ENCODE results near the gene C1QTNF6. TPM values are rescaled to one million over a fixed set of nuclear protein-coding genes. Genes with fewer than 3 reads are reported as not detected.
A peak's percentile ranks its signal among the peaks of the same experiment; 100 is the strongest.

The C1QTNF6 gene
- total RNA-seq, 2 donors from 2014 or later = 13.8 to 14.5 TPM

GRCh38 chr22:37226514-37226913 is 38.5 kb upstream of the C1QTNF6 start:
- Mint-ChIP-seq H3K36me3 (peaks cover 34 to 70% of the 10 kb centered on the region in 2 donors), H3K27ac (peak overlapping the region; percentile 89 to 94), H3K9me3 (peaks cover 0 to 4% of the 10 kb centered on the region in 2 donors)
- ATAC-seq (no peak), DNase-seq (ENCODE audit: low spot score in 2 of 2) (peak in 1 of 2 donors; percentile 54)

DNA sequence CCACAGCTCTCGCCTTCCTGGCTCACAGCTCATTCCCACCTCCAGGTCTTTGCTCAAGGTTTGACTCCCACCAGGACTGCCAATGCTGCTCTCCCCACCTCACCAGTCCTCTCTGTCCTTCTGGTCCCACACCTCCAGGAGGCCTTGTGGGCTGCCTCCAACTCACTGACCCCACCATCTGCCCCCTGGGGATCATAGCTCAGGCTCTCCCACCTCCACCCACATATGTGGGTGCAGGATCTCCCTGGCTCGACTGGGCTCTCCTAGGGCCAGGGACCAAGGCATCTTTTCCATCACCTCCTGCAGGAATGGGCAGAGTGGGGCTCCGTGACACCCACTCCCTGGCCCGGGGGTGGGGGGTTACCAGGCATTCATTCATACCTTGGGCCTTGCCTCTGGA is 38.0 kb upstream of the C1QTNF6 start:
- ATAC-seq (no peak), DNase-seq (ENCODE audit: low spot score in 2 of 2) (no peak)
- peaks cover 38 to 74% of the 10 kb centered on the region in 2 donors for H3K36me3 Mint-ChIP-seq
- H3K27ac Mint-ChIP-seq = peak overlapping the region; percentile 89 to 94
- H3K9me3 Mint-ChIP-seq = peaks cover 0 to 6% of the 10 kb centered on the region in 2 donors

DNA sequence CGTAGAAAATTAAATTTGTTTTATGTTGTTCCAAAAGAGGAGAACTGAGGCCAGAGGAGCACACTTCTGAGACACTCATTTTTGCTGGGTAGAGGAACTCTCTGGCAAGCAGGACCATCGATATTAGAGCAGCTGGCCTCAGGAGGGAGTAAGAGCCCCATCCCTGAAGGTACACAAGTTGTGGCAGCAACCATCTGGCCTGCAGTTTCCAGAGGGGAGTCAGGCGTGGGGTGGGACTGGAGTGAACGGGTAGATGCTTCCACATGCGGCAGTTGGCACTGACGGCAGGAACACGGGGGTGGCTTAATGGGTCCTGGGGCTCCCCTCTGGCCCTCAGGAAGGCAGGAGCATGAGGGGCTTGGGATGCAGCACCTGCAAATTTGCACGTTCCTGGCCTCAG is 37.4 kb upstream of the C1QTNF6 start:
- DNase-seq (ENCODE audit: low spot score in 2 of 2) (no peak), ATAC-seq (no peak)
- Mint-ChIP-seq H3K27ac (peak overlapping the region; percentile 74 to 94), H3K9me3 (peaks cover 5 to 6% of the 10 kb centered on the region in 2 donors), H3K36me3 (peaks cover 43 to 81% of the 10 kb centered on the region in 2 donors)

GRCh38 chr22:37224757-37225420 is 36.8 kb upstream of the C1QTNF6 start:
- Mint-ChIP-seq H3K9me3 (peaks cover 5 to 6% of the 10 kb centered on the region in 2 donors), H3K27ac (peak overlapping the region; percentile 94 to 98), H3K36me3 (peaks cover 45 to 84% of the 10 kb centered on the region in 2 donors)
- DNase-seq (ENCODE audit: low spot score in 2 of 2) (no peak), ATAC-seq (no peak)

DNA sequence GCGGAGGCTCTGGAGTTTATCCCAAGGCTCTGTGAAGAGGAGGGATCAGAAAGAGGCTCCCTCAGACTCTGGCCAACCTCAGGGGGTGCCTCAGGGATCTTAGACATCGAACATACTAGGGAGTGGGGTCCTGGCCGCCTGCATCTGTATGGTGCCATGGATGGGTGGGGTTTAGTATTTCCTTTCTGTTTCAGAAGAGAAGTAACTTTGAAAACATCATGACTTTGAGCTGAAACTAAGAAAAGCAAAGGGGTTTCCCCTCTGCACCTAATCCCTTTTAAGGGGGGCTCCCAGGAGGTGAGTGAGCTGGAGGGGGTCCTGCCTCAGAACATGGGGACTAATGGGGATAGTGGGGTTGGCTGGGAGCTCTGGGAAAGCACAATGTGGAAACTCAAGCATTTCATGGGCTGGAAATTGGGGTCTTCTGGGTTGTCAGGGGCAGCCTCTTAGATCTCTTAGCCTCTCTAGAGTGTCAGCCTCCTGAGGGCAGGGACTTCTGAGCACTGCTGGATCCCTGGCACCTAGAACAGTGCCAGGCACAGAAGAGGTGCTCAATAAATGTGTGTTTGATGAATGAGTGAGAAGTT is 36.0 kb upstream of the C1QTNF6 start:
- Mint-ChIP-seq H3K27ac (peak overlapping the region; percentile 94 to 98), H3K36me3 (peaks cover 41 to 84% of the 10 kb centered on the region in 2 donors), H3K9me3 (peaks cover 5 to 6% of the 10 kb centered on the region in 2 donors)
- DNase-seq (ENCODE audit: low spot score in 2 of 2) = no peak
- peak; percentile 3 to 5 for ATAC-seq

DNA sequence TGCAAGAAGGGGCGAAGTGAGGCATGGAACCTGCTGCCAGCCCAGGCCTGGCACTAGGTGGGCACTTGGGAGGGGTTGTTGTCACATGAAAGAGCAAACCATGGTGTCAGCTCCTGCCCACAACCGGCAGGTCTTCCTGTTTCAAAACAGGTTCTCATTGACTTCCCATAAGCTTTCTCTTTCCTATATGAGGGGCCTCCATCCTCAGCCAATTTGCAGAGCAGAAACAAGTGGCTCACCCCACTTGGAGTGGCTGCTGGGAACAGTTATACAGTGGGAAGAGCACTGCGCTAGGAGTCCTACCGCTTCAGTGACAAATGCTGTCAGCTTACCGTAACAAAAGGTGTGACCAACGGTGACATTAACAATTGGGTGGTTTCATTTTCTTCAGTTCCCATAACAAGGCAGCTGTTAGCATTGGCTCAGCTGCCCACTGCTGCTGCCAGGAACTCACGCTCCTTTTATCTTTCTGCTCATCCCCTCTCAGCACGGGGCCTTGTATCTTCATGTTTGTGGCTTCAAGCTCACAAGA is 34.5 kb upstream of the C1QTNF6 start:
- peaks cover 5 to 11% of the 10 kb centered on the region in 2 donors for H3K9me3 Mint-ChIP-seq
- ATAC-seq = peak; percentile 58 to 60
- peak overlapping the region; percentile 94 to 98 for H3K27ac Mint-ChIP-seq
- DNase-seq (ENCODE audit: low spot score in 2 of 2) = no peak
- peaks cover 36 to 86% of the 10 kb centered on the region in 2 donors for H3K36me3 Mint-ChIP-seq

GRCh38 chr22:37221424-37222333 is 33.6 kb upstream of the C1QTNF6 start:
- H3K9me3 Mint-ChIP-seq = peaks cover 5 to 11% of the 10 kb centered on the region in 2 donors
- peak overlapping the region; percentile 94 to 98 for H3K27ac Mint-ChIP-seq
- ATAC-seq (no peak), DNase-seq (ENCODE audit: low spot score in 2 of 2) (no peak)
- peaks cover 36 to 94% of the 10 kb centered on the region in 2 donors for H3K36me3 Mint-ChIP-seq

DNA sequence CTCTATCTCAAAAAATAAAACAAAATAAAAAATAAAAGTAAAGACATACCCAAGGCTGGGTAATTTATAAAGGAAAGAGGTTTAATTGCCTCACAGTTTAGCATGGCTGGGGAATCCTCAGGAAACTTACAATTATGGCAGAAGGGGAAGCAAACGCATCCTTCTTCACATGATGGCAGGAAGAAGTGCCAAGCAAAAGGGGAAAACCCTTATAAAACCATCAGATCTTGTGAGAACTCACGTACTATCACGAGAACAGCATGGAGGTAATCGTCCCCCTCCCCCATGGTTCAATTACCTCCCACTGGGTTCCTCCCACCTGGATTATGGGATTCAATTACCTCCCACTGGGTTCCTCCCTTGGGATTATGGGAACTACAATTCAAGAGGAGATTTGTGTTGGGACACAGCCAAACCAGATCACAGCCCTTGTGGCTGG is 32.5 kb upstream of the C1QTNF6 start:
- ATAC-seq = no peak
- no peak for DNase-seq (ENCODE audit: low spot score in 2 of 2)
- Mint-ChIP-seq H3K9me3 (peaks cover 5 to 11% of the 10 kb centered on the region in 2 donors), H3K36me3 (peaks cover 36 to 88% of the 10 kb centered on the region in 2 donors), H3K27ac (peak overlapping the region; percentile 94 to 99)

- H3K27ac Mint-ChIP-seq = peak overlapping the region; percentile 94 to 99
- peaks cover 36 to 78% of the 10 kb centered on the region in 2 donors for H3K36me3 Mint-ChIP-seq
- ATAC-seq (peak; percentile 18 to 61), DNase-seq (ENCODE audit: low spot score in 2 of 2) (no peak)
- H3K9me3 Mint-ChIP-seq = peaks cover 5 to 11% of the 10 kb centered on the region in 2 donors
Measured at GRCh38 chr22:37219533-37219932, 31.5 kb upstream of the C1QTNF6 start.

GRCh38 chr22:37218771-37219411 is 30.8 kb upstream of the C1QTNF6 start:
- peak overlapping the region; percentile 94 to 99 for H3K27ac Mint-ChIP-seq
- ATAC-seq = peak; percentile 60 to 78
- H3K36me3 Mint-ChIP-seq = peaks cover 30 to 73% of the 10 kb centered on the region in 2 donors
- H3K9me3 Mint-ChIP-seq = peaks cover 5 to 11% of the 10 kb centered on the region in 2 donors
- DNase-seq (ENCODE audit: low spot score in 2 of 2) = peak in 1 of 2 donors; percentile 70

DNA sequence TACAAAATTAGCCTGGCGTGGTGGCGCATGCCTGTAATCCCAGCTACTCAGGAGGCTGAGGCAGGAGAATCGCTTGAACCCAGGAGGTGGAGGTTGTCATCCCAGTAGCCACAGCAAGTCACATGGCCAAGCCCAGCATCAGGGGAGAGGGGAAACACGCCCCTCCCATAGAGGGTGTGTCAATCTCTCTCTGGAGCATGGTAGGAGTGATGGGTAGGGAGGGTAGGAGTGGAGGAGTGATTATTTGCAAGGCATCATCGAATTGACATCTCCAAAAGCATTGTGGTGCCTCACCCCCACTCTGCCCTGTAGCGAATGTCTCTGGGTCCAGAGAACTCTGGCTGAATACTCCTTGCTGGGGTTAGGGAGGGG is 30.3 kb upstream of the C1QTNF6 start:
- Mint-ChIP-seq H3K36me3 (peaks cover 25 to 73% of the 10 kb centered on the region in 2 donors), H3K9me3 (peaks cover 5 to 11% of the 10 kb centered on the region in 2 donors), H3K27ac (peak overlapping the region; percentile 94 to 99)
- no peak for DNase-seq (ENCODE audit: low spot score in 2 of 2)
- peak in 1 of 2 donors; percentile 1 for ATAC-seq

DNA sequence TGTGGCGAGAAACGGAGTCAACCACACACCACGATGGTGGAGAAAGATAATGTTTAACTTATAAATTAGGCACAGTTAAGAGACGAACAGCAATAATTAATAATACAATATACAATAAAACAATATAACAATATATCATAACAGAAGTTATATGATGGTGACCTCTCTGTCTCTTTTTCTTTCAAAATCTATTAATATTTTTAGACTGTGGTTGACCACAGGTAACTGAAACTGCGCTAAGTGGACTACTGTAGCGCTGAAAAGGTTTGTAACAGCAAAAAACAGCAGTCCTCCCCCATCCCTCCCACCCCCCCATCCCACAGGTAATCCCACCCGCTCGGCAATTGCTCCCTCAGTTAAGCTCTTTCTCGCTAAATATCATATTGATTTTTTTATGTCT is 27.8 kb upstream of the C1QTNF6 start:
- no peak for ATAC-seq
- H3K27ac Mint-ChIP-seq = no peak overlapping the region

DNA sequence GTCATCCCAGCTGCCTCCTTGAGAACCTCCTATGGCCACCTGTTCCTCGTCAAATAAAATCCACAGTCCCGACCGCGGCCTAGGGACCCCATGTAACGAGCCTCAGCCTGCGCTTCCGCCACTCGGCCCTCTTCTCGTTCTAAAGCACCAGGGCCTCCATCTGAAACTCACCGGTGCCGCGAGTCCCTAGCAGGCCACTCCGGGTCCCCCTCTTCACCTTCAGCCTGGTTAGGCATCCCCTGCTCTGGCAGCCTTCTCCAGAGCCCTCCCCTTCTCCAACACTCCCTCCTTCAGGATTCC is 26.6 kb upstream of the C1QTNF6 start:
- H3K36me3 Mint-ChIP-seq = peaks cover 7 to 40% of the 10 kb centered on the region in 2 donors

More for the DNA sequence above, 27.8 kb upstream of the C1QTNF6 start:
- Mint-ChIP-seq H3K9me3 (peaks cover 3 to 4% of the 10 kb centered on the region in 2 donors), H3K36me3 (peaks cover 16 to 51% of the 10 kb centered on the region in 2 donors)
- DNase-seq (ENCODE audit: low spot score in 2 of 2) = no peak

DNA sequence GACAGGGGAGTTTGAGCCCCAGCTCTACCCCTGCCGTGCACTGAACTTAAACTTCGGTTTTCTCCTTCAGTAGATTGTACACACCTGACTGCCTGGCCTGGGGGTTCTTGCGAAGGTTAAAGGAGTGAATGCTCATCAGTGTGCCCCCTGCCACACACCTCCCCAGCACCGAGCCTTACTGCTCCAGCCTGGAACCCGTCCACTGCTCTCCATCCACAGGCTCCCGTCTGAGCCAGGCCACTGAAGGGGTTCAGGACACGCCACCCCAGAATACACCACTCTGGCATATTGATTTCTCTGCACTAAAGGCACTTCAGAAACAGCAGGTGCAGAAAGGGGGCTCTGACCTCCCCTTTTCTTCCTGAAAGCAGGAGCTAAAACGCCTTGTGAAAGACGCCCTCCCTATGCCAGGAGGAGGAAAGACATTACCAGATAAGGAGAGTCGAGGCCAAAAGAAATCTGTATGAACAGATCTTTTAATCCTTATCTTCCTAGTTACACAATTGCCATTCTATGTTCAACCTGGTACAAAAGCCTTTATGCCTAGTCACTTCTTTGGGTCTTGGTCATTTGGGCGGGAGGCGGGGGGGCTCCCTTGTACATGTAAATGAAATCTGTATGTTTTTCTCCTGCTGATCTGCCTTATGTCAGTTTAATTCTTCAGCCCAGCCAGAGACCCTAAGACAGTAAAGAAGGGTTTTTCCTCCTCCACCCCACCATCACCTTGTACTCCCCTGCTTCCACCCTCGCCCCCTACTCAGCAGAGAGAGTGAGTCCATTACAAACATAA is 26.1 kb upstream of the C1QTNF6 start:
- H3K36me3 Mint-ChIP-seq = peaks cover 6 to 35% of the 10 kb centered on the region in 2 donors
- H3K9me3 Mint-ChIP-seq = peaks cover 0 to 4% of the 10 kb centered on the region in 2 donors
- ATAC-seq (no peak), DNase-seq (ENCODE audit: low spot score in 2 of 2) (no peak)
- peak overlapping the region in 1 of 2 donors; percentile 45 for H3K27ac Mint-ChIP-seq

More for the DNA sequence above, 26.6 kb upstream of the C1QTNF6 start:
- no peak overlapping the region for H3K27ac Mint-ChIP-seq
- ATAC-seq = no peak
- DNase-seq (ENCODE audit: low spot score in 2 of 2) = peak in 1 of 2 donors; percentile 3
- peaks cover 0 to 4% of the 10 kb centered on the region in 2 donors for H3K9me3 Mint-ChIP-seq

DNA sequence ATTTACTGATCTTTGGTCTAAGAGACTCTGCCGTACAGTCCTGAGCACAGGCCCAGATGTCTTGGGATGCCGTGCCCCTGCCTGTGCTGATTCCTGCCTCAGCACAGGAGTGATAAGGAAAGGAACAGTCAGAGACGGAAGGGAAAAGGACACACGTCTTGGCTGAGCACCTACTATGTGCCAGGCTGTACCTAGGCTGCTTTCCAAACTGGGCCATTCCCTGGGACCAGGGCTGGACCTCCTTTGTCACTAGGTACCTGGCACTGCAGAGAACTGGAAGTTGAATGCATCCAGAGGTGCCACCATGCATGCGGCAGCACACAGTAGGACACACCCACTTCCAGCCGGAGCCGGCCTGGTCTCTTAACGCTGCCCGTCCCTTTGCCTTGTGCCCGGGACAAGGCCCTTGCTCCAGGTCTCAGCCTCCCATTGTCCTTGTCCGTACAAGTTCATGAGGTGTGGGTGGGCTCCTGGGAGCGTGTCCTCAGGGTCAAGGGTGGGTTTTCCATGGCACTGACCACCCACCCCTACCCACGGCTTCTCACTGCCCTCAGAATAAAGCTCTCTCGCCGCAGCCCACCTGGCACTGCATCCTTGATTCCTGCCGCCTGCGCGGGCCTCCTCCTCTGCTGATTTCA is 25.3 kb upstream of the C1QTNF6 start:
- peaks cover 6 to 28% of the 10 kb centered on the region in 2 donors for H3K36me3 Mint-ChIP-seq
- peaks cover 0 to 4% of the 10 kb centered on the region in 2 donors for H3K9me3 Mint-ChIP-seq
- DNase-seq (ENCODE audit: low spot score in 2 of 2) (no peak), ATAC-seq (no peak)
- H3K27ac Mint-ChIP-seq = peak overlapping the region in 1 of 2 donors; percentile 45
